Activated T-cell treated with anti-CD3 and anti-CD28 coated beads, Interleukin-2, amount 50 U/mL, for 48 hours (primary cell): ENCODE measurements around the gene DRG2.

ENCODE experiments used
- DNase-seq, 2 experiments: peaks; one replicate each; pipeline ENCODE4 v3.0.0-alpha.2; 2020

Gene DRG2

GRCh38 chr17:18117982-18118975, 30.5 kb downstream of the DRG2 start:
- no peak for DNase-seq

GRCh38 chr17:18119166-18119745, 31.5 kb downstream of the DRG2 start:
- no peak for DNase-seq

- DNase-seq, result no peak
These were observed 32.2 kb downstream of the DRG2 start for GRCh38 chr17:18119938-18120337.

- no peak for DNase-seq
These were observed 32.8 kb downstream of the DRG2 start for GRCh38 chr17:18120461-18121017.

- no peak for DNase-seq
These were observed 33.6 kb downstream of the DRG2 start for GRCh38 chr17:18121144-18121910.

- no peak for DNase-seq
These were observed 35.4 kb downstream of the DRG2 start for GRCh38 chr17:18122990-18123753.

GRCh38 chr17:18124345-18125126, 36.8 kb downstream of the DRG2 start:
- DNase-seq, result no peak

- DNase-seq, result no peak
These were observed 41.3 kb downstream of the DRG2 start for GRCh38 chr17:18129041-18129502.

- DNase-seq, result no peak
These were observed 45.0 kb downstream of the DRG2 start for GRCh38 chr17:18132711-18133110.

- no peak for DNase-seq
These were observed 48.6 kb downstream of the DRG2 start for GRCh38 chr17:18136357-18136756.

GRCh38 chr17:18138065-18138749, 50.5 kb downstream of the DRG2 start:
- DNase-seq, result no peak

GRCh38 chr17:18139092-18139491, 51.3 kb downstream of the DRG2 start:
- DNase-seq, result no peak

- no peak for DNase-seq
These were observed 51.8 kb downstream of the DRG2 start for GRCh38 chr17:18139498-18139897.

GRCh38 chr17:18139949-18140348, 52.2 kb downstream of the DRG2 start:
- DNase-seq, result peak in 1 of 2 experiments; percentile 23

- no peak for DNase-seq
These were observed 52.9 kb downstream of the DRG2 start for GRCh38 chr17:18140648-18141047.

GRCh38 chr17:18141210-18141803, 53.6 kb downstream of the DRG2 start:
- peak; percentile 42 for DNase-seq

GRCh38 chr17:18142417-18142816, 54.7 kb downstream of the DRG2 start:
- no peak for DNase-seq

GRCh38 chr17:18143044-18143936, 55.5 kb downstream of the DRG2 start:
- DNase-seq, result no peak

- no peak for DNase-seq
These were observed 56.5 kb downstream of the DRG2 start for GRCh38 chr17:18144261-18144660.
